Dermis microvascular lymphatic vessel endothelial cell (primary cell): ENCODE data around the gene GAS2. TPM values are rescaled to one million over a fixed set of nuclear protein-coding genes. Genes with fewer than 3 reads are reported as not detected.

Experiments
- DNase-seq, 2 donors: peaks; one replicate each; pipeline versions ENCODE4 v3.0.0 to v3.0.0-alpha.2; 2010; ENCODE audit warnings: low read depth in 2 of 2
- total RNA-seq: library from RNA; depleted of rRNA; stranded (reverse); fragments of >200 nt; gene quantifications from 2 replicates; pipeline ENCODE4 v1.2.1, GENCODE V29; 2014

Gene GAS2
- total RNA-seq, 1 donor from 2014 or later = 0.51 TPM

- no peak for DNase-seq
Observed at GRCh38 chr11:22787055-22787454, 120.6 kb downstream of the GAS2 start.

DNA sequence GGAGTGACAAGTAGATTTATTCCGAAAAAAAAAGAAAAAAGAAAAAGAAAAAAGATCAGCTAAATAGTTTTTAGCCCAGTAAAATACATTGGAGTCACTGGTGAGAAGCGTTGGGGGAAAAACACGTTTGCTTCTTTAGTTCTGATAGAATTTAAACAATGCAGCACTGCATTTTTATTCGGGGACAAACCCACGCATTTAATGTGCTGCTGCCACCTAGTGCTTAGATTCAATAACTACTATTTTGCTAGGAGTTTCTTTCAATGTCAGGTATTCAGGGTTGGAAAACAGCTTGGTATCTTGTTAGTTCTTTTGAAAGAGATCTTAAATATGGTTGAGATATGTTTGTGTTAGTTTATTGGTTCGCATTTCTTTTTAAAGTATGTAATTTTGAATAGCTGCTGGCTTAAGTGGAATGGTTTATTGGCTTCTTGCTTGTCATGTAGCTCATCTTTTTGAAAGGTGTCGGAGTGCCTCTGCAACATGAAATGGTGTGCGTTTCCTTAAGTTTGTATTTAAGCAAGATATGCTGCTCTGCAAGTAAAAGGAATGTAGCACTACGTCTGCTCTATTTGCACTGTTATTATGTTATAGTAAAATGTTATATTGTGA, 121.2 kb downstream of the GAS2 start:
- peak; percentile 37 to 59 for DNase-seq

- DNase-seq = peak; percentile 86 to 93
Observed at GRCh38 chr11:22792497-22792896, 126.1 kb downstream of the GAS2 start.

DNA sequence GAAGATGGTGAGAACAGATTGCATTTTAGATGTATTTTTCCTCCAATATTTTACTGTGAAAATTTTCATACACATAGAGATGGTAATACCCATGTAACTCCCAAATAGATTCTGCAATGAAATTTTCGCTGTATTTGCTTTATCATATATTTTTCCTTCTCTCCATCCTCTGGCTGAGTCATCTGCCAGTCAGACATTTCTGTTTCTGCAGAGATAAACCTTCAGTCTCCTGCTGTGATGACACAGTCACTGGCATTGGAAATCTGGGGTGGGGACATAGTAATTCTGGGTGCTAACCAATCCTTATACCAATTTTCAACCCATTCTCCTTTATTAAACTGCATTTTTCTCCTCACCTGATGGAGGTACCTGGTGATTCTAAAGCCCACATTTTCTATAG, 129.5 kb downstream of the GAS2 start:
- peak in 1 of 2 donors; percentile 20 for DNase-seq

DNA sequence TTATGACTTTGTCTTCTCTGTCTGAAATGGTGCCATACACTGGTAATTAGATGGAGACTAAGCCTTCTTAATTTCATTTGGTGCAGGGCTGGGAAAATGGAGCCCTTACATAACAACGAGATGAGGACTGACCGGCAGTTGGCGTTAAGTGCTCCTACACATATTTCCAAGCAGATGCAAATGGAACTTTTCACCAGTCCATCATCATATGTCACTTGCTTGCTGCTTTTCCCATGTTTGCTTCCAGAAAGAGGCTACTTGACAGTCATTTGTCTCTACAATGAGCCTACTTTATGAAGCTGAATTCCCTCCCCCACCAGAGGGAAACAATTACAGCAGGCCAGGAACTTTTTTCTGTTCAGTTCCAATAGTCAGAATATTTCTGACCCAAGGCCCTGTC, 130.6 kb downstream of the GAS2 start:
- no peak for DNase-seq

- peak; percentile 9 to 41 for DNase-seq
Observed at GRCh38 chr11:22798901-22799300, 132.5 kb downstream of the GAS2 start.

DNA sequence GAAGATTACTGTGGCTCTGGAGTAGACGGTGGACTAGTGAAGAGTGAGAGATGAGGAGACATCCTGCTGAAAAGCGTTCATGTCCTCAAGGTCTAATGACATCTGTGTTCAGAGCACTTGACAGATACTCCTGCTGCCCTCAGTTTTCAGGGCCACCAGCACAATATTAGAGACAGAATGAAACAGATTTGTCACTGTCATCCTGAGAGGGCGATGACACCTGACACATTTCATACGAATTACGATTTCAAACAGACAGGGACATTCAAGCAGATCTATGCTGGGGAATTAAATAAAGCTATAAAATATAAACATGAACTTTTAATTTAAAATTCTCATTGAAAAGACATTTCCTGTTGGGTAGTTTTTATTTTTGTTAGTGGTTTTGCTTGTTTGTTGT, 134.1 kb downstream of the GAS2 start:
- DNase-seq = no peak

GRCh38 chr11:22802861-22803260, 136.4 kb downstream of the GAS2 start:
- no peak for DNase-seq

GRCh38 chr11:22807391-22807790, 141.0 kb downstream of the GAS2 start:
- DNase-seq = peak; percentile 81 to 88

DNA sequence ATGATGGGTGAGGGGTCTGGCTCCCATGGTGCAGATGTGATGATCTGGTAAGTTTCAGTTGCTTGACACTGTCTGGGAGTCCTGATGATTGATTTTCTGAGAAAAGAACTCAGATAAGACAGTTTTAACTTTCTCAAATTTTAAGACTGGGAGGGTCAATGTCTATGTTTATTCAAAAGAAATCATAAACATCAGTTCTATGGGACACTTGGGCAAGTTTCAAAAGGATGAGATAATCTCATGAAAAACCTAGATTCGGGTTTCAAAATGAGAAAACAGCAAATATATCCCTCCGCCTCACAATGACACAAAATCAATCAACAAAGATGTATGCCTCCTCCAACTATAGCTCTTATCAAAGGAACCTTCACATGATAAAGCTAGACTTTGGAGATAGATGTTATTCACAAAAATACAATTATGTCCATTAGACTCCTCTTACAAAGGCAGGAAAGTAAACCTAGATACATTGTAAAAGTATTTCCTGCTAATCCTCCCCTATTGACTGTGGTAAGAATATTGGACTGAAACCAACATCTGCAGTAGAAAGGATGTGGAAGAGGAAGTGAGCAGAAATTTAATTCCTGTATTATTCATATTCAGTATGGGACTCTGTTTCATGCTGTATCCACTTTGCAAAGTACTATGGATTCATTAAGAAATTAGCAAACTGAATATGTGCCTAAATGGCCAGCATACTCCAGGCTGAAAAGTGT, 141.6 kb downstream of the GAS2 start:
- peak; percentile 83 to 89 for DNase-seq

DNA sequence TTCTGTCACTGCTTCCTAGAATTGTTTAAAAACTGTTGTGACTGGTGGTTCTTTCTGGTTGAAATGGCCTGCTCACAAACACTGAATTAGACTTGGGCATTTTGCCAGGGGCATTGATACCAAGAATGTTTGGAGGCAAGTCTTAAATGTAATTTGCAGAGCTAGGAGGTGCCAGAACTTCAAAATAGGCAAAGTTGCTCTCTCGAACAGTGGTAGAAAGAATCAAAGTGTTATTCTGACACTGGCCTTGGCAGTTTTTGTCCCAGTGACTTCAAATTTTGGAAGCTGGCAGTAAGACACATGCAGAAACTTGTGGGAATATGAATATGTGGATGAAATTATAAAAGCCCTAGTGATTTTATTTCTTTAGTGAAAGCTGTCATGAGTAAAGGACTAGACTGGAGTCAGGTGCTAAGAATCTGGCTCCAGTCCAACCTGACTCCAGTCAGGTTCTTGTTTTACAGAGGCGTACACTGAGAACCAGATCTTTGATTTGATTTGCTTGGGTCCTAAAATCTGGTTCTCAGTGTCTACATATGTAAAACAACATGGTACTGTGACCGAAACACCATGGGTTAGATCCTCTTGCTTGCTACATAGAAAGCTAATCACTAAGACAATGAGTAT, 142.3 kb downstream of the GAS2 start:
- DNase-seq = peak; percentile 7 to 62

GRCh38 chr11:22809893-22810292, 143.5 kb downstream of the GAS2 start:
- no peak for DNase-seq

GRCh38 chr11:22822203-22822602, 155.8 kb downstream of the GAS2 start:
- DNase-seq = no peak

DNA sequence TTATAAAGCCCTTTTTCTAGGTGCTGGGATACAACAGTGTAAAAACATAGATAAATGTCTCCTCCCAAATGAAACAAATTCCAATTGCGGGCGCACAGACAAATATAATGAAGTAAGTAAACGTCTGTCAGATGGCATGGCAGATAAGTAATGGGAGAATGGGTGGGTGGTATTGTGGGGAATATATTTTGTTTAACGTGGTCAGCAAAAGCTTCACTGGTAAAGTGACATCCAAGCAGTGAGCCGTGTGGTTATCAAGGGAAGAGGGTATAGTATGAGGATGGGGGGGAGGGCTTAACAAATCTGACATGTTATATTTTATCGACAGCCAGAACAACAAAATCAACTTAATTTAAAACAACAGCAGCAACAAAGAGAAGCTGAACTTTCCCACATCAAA, 162.0 kb downstream of the GAS2 start:
- DNase-seq = no peak

GRCh38 chr11:22829231-22830081, 163.0 kb downstream of the GAS2 start, which contains the start of gene SVIP:
SVIP (minus strand) TSS chr11:22829801; CDS start chr11:22829748, 53 bp downstream.
- peak; percentile 97 to 99 for DNase-seq

- no peak for DNase-seq
Observed at GRCh38 chr11:22830082-22830414, 163.6 kb downstream of the GAS2 start.

DNA sequence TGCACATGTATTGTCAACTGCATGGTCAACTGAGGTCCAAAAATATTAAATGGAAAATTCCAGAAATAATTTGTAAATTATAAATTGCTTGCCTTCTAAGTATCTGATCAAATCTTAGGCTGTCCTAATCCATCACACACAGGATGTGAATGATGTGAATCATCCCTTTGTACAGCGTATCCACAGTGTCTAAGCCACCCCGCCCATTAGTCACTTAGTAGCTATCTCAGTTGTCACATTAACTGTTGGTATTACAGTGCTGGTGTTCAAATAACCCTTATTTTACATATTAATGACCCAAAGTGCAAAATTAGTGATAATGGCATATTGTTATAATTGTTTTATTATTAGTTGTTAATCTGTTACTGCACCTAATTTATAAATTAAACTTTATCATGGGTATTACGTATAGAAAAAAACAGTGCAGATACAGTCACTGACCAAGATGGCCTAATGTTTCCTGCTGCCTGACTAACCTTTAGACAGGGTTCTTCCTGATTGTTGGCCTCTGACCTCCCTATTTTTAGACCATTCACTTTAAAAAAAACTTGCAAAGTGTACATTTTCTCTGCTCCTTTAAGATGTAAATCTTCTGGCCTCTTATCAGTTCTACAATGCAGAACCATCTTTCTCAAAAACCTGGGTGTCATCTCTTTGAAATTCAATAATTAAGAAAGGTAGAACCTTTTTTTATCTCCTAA, 166.1 kb downstream of the GAS2 start:
- peak; percentile 30 to 63 for DNase-seq

DNA sequence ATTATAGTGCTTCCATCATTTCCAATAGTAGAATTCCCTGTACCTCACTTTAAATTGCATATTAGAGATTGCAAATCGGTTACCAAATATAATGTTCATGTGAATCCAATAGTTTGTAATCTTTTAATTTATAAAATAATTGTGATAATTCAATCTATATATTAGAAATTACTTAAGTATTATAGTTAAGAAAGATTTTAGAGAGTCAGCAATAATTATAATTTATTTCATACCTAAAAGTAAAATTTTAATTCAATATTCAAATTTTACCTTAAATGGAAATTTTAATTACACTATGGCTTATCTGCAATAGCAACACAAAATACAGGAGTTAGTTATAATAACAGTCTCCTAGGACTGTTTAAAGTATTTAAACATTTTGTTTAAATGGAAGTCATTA, 180.3 kb downstream of the GAS2 start:
- no peak for DNase-seq

DNA sequence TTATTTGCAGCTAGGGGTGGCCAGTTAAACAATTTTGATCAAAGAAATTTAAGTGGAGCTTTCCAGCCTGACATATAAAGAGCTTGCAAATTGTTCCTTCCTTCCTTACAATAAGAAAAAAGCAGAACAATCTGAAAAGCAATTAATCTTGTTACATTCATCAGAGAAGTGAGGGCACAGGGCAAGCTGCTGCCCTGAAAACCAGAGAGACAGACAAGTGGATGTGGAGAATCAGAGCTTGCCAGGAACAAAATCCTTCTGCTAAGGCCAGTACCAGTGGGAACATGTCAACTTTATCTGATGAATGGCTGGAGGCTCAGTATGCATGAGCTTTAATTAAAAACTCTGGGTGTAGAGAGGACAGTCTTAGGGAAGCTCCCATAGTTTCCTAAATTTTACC, 185.1 kb downstream of the GAS2 start:
- no peak for DNase-seq

DNA sequence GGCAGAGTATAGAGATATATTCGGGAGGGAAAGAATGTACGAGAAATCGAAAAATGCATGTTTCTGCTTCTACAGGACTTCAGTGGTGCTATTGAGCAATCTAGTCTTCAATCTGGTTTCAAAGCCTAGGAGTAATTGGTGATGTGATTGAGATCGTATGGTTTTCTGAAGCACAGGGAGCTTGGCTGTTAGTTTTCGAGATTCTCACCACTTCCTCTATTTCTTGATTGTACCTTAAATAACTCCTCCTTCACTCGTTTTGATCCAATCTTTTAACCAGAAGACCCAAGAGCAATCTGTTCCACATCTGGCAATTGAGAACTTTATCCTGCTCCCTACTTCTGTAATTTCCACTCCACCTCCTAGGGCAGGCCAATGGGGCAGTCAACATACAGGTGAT, 193.3 kb downstream of the GAS2 start:
- DNase-seq = no peak

GRCh38 chr11:22860241-22860640, 193.8 kb downstream of the GAS2 start, which contains the start of gene CCDC179:
CCDC179 (minus strand) TSS chr11:22860474; CDS start chr11:22860421, 53 bp downstream.
- no peak for DNase-seq
